Measurements from ENCODE around the gene FGA.
"Not testable (repeated sequence)": the region's sequence is repeated elsewhere in the genome, so short reads cannot be mapped to it uniquely, and the experiment has no call there.

The FGA gene

GRCh38 chr4:154606728-154607723 is 16.5 kb upstream of the FGA start:
- H3K27ac ChIP-seq: no peak overlapping the region
- TF ChIP-seq, protein P1, sequence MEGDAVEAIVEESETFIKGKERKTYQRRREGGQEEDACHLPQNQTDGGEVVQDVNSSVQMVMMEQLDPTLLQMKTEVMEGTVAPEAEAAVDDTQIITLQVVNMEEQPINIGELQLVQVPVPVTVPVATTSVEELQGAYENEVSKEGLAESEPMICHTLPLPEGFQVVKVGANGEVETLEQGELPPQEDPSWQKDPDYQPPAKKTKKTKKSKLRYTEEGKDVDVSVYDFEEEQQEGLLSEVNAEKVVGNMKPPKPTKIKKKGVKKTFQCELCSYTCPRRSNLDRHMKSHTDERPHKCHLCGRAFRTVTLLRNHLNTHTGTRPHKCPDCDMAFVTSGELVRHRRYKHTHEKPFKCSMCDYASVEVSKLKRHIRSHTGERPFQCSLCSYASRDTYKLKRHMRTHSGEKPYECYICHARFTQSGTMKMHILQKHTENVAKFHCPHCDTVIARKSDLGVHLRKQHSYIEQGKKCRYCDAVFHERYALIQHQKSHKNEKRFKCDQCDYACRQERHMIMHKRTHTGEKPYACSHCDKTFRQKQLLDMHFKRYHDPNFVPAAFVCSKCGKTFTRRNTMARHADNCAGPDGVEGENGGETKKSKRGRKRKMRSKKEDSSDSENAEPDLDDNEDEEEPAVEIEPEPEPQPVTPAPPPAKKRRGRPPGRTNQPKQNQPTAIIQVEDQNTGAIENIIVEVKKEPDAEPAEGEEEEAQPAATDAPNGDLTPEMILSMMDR (conservative IDR thresholded peaks at IDR 0.05): no peak

DNA sequence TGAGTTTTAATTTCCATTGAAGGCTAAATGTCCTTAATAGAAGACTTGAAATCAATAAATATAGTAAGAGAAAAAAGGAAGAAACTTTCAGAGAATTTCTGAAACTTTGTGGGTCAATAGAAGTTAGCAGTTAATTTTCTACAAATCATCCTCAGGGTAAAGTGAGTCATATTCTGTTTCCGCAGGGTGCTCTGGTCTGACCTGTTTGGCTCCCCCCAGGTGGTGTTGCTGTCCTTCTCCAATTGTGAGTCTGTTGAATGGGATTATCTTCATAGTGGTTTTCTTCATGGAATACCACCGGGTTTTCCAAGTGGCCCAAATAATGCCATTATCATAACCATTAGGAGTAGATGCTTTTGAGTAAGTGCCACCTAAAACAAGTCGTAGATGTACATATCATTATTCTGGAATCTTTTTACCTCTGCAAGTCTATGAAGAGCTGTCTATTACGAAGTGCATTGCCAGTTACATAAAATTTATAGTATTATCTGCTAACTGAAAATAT is 14.2 kb upstream of the FGA start:
- no peak overlapping the region for H3K27ac ChIP-seq
- TF ChIP-seq, protein P1 (conservative IDR thresholded peaks at IDR 0.05): no peak

- TF ChIP-seq, protein P1 (conservative IDR thresholded peaks at IDR 0.05): no peak
- H3K27ac ChIP-seq: no peak overlapping the region
Observed at GRCh38 chr4:154603033-154603943, 12.7 kb upstream of the FGA start.

DNA sequence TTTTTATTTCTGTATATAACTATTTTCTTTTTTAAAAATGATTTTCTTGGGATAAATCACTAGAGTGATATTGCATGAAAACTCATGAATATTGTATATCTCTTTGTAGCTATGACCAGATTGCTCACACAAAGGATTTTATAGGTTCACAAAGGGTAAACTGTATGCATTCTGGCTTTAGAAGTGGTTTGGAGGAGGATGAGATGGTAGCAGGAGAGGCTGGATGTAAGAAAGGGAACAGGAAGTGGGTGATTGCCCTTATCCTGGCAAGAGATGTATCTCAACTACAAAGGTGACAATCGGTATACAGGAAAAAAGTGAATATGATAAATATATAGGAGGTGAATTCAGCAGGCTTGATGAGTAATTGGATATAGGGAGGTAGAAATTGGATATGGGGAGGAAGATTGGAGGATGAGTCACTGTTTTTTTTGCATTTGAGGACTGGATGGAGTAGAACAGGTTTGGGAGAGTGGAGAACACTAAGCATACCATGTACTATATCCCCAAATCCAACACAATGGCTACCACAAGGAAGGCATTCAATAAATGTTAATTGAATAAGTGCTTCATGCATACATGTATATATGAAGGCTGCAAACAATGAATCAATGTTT is 12.0 kb upstream of the FGA start:
- no peak overlapping the region for H3K27ac ChIP-seq
- TF ChIP-seq, protein P1 (conservative IDR thresholded peaks at IDR 0.05): no peak

DNA sequence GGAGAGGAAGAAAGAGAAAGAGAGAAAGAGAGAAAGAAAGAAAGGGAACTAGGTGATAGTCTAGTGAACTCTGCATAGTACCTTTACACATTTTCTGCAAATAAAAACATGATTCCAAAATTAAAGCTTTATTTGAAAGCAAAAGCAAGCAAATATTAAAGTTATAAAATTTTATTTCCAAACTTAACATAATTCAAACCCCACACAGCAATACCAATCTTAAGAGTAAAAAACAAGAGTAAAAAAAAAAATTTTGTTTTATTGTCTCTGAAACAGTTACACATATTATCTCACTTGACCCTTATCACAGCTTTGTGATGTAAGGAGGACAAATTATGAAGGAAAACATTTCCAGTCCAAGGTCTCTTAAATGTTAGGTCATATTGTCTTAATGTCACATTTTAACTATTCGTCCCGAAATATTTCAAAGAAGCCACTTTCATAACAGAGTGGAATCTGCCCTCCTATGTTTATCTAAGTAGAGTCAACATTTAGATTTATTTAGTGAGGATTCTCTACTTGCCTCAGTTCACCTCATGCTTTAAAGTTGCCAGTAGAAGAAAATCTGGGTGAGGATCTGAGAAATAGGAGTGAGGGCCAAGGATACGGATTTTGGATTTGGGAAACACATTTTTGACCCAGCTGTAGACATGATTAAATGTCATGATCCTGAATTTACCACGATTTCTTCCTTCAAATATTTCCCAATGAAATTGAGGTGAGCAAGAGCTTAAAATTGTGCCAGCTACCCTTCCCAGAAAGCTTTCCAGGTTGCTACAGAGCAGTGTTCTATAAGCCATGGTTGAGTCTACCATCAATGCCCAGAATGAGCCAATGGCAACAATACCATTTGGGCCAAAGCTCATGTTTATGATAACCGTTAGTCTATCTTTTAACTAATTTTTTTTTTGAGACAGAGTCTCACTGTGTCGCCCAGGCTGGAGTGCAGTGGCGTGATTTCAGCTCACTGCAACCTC is 7.5 kb upstream of the FGA start:
- no peak overlapping the region for H3K27ac ChIP-seq
- TF ChIP-seq, protein P1 (conservative IDR thresholded peaks at IDR 0.05): no peak

GRCh38 chr4:154597281-154597680 is 6.7 kb upstream of the FGA start:
- H3K27ac ChIP-seq: not testable (repeated sequence)

GRCh38 chr4:154595807-154596206 is 5.3 kb upstream of the FGA start:
- H3K27ac ChIP-seq: no peak overlapping the region
- TF ChIP-seq, protein P1 (conservative IDR thresholded peaks at IDR 0.05): no peak

DNA sequence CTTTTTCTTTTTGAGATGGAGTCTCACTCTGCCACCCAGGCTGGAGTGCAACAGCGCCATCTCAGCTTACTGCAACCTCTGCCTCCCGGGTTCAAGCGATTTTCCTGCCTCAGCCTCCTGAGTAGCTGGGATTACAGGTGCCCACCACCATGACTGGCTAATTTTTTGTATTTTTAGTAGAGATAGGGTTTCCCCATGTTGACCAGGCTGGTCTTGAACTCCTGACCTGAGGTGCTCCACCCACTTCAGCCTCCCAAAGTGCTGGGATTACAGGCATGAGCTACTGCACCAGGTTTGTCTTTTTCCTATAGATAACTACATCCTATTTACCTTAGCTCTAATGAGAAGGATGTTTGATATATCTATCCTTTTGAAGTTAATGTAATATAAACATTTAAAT is 3.8 kb upstream of the FGA start:
- not testable (repeated sequence) for H3K27ac ChIP-seq

Measured in VCaP (cell line).